Suprapubic skin (tissue), 4 donors: ENCODE results near the gene TLCD5.

Source experiments
- CTCF ChIP-seq, 2 donors: fragments of 200-600 bp in 1 of 2; fragments of 450-650 bp in 1 of 2; sonication (generic) in 1 of 2; IDR thresholded peaks; one replicate each; pipeline ENCODE4 v1.5.1; 2016 to 2019; ENCODE audit warnings: antibody characterized with exemption in 2 of 2, mild to moderate bottlenecking in 1 of 2, moderate library complexity in 1 of 2
- POLR2A ChIP-seq, 2 donors: fragments of 450-650 bp; IDR thresholded peaks; one replicate each; pipeline ENCODE4 v1.6.1; 2017; ENCODE audit warnings: antibody characterized with exemption in 2 of 2, mild to moderate bottlenecking in 2 of 2, moderate library complexity in 2 of 2
- POLR2AphosphoS5 ChIP-seq, 3 donors: sonication (generic); formaldehyde crosslinking; IDR thresholded peaks; one replicate each; pipeline ENCODE4 v1.6.1; 2017; ENCODE audit warnings: antibody characterized with exemption in 3 of 3

- TF ChIP-seq CTCF (IDR thresholded peaks at IDR 0.05) = no peak
- TF ChIP-seq POLR2AphosphoS5 (IDR thresholded peaks at IDR 0.05) = no peak
- no peak for TF ChIP-seq POLR2A (IDR thresholded peaks at IDR 0.05)
Measured at GRCh38 chr11:120310870-120311269, 14.2 kb upstream of the TLCD5 start.
